Skeletal muscle cell (primary cell): ENCODE measurements around the gene FADS2.

Experiments
- DNase-seq: peaks from one replicate; pipeline ENCODE4 v3.0.0-alpha.2; 2010; ENCODE audit warnings: low read depth
- H3K4me3 ChIP-seq: 2 replicates; pipeline ENCODE4 v1.5.1; 2011; ENCODE audit warnings: low read depth, mild to moderate bottlenecking, control low read depth, low read length, moderate library complexity

The FADS2 gene

GRCh38 chr11:61840371-61840770, 12.3 kb downstream of the FADS2 start:
- no peak for DNase-seq
- H3K4me3 ChIP-seq, result no peak overlapping the region

DNA sequence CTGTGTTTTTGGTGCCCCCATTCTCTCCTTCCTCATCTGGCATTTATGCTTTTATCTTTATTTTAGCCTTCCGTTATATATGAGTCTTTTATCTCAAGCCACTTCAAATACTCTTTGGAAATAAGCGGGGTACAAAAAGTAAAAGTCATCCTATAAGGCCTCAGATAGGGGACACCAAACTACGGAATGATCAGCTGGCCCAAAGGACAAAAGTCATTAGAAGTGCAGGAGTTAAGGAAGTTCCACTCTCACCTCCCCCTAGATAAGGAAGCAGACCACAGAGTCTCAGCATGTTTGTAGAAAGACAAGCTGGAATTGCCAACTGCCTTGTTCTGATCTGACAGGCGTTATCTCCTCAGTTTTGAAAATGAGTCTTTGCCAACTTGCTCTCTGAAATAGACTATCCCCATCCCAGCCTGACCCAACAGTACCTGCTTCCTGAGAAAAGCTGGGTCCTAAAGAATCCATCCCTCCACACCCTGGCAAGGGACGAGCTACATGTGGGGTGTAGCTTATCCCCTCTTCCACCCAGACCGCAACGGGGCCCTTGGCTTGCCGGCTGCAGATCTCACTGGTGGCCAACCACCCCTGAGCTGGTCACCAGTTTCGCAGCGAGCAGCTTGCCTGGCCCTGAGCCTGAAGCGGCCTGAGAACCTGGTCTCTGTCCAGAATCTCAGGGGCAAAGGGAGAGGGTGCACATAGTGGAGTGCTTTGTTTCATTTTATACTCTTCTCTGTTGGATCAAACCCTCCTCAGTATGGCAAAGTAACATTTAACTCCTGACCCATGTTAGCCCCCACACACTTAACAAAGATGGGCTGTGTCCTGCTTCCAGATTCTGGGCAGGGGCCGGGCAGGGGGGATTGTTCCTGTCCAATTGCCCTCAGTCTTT, 13.8 kb downstream of the FADS2 start:
- DNase-seq, result no peak
- H3K4me3 ChIP-seq, result no peak overlapping the region

GRCh38 chr11:61842528-61842820, 14.4 kb downstream of the FADS2 start:
- no peak overlapping the region for H3K4me3 ChIP-seq
- DNase-seq, result no peak

GRCh38 chr11:61844909-61845565, 16.9 kb downstream of the FADS2 start:
- H3K4me3 ChIP-seq, result no peak overlapping the region
- no peak for DNase-seq

DNA sequence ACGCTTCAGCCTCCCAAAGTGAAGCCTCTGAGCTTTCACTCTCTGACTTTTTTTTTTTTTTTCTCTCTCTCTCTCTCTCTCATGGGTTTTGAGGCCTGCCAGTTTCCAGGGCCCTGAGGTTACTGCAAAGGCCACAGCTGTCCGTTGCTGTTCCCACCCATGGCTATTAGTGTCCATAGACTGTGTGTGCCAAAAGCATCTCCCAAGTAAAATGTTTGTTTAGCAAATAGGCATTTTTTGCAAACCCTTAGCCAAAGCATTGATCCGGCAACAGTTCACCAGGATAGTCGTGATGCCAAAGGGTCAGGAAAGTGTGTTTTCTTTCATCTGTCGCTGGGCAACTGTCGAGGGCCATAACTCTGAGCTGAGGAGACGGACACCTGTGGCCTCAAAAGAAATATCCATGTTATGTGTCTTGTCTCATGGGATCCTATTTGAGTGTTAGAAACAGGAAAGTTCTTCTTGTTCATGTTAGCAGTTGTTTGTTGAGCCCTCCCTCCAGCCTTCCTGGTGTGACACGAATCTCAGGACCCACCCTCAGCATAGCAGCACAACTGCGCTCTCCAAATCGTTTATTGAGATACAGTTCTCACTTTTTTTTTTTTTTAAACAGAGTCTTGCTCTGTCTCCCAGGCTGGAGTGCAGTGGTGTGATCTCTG, 18.4 kb downstream of the FADS2 start:
- DNase-seq, result no peak

GRCh38 chr11:61847914-61848581, 19.9 kb downstream of the FADS2 start:
- DNase-seq, result no peak
- H3K4me3 ChIP-seq, result no peak overlapping the region

More for the DNA sequence above, 18.4 kb downstream of the FADS2 start:
- no peak overlapping the region for H3K4me3 ChIP-seq

DNA sequence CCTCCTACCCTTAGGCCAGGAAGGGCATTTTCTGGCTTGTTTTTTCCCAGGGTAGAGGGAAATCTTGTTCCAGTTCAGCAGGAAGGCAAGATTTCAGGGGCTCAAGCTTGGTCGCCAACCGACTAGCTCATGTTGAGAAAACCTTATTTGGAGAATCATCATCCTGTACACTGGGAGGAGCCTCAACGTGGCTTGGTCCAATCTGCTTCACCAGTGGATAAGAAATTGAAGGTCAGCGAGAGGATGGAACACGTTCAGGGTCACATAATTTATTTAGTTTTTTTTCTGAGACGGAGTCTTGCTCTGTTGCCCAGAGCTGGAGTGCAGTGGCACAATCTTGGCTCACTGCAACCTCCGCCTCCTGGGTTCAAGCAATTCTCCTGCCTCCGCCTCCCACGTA, 20.5 kb downstream of the FADS2 start:
- DNase-seq, result no peak

DNA sequence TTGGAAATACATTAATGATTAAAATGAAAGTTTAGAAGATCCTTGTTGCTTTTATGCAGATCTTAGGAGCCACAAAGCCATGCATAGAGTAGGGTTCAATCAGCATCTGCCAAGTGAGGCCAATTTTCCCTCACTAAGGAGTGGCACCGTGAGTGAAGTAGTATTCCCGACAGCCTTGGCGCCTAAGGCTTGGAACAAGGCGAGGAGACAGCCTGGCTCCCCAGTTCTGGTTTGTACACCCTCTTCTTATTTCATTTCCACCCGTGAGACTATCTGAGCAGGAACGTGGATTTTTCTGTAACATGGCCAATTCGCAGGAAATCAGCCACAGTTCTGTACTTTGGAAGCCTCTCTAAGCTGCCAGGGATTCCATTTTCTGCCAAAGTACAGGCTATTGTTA, 22.6 kb downstream of the FADS2 start:
- no peak for DNase-seq
- H3K4me3 ChIP-seq, result no peak overlapping the region

More for the DNA sequence above, 20.5 kb downstream of the FADS2 start:
- no peak overlapping the region for H3K4me3 ChIP-seq

DNA sequence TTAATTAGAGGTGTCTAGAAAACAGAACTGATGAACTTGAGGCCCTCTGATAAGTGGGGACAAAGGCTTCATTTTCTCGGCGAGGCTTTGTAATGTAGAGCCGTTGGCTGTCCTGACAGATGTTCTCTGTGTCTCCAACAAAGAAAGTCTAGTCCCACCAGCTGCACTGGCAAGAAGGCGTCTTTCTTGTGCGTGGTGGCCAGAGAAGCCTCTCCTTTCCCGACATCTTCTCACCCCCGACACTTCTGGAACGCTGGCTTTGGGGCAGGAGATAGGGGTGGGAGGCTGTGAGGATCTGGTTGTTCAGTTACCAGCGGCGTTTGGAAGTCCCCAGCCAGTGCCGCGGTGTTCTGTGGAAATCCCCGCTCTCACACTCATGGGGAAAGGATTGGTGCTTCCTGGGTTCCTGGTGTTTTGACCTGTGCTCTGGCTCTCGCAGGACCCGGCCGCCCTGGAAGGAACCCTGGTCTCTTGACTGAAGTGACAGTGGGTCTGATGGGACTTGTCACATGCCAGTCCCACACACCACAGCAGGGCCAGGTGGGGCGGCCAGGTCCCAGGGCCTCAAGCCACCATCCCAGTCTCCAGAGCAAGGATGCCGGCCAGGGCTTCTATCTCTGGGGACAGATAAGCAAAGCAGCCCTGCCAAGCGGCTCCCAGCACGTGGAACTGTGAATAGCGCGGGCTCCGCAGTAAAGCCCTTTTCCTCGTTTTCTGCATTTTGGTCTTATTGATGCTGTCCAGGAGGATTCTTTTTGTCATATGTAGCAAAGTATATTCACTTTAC, 23.2 kb downstream of the FADS2 start:
- no peak overlapping the region for H3K4me3 ChIP-seq
- no peak for DNase-seq

- H3K4me3 ChIP-seq, result no peak overlapping the region
- no peak for DNase-seq
Observed at GRCh38 chr11:61851900-61852295, 23.8 kb downstream of the FADS2 start.

DNA sequence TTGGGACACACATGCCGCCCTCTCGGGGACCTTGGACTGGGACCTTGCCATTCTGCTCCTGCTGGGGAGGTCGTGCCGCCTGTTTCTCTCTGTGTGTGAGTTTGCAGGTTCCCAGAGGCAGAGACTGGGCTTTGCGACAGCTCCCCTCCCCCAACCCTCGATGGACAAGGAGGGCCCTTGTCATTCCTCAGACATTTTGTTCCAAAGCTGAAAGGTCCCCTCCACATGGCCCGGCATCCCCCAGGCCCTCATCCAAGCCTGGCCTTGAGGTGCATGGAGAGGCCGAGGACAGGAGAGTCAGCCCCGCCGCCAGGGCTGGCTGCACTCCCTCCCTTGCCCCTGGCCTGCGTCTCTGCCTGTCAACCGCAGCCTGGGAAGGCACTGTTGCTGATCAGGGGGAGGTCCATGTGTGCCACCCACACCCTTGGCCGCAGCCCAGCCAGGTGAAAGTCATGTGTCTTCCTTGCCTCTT, 25.6 kb downstream of the FADS2 start:
- no peak for DNase-seq
- no peak overlapping the region for H3K4me3 ChIP-seq

GRCh38 chr11:61854206-61854895, 26.3 kb downstream of the FADS2 start:
- no peak overlapping the region for H3K4me3 ChIP-seq
- no peak for DNase-seq

GRCh38 chr11:61854966-61855714, 27.0 kb downstream of the FADS2 start:
- no peak overlapping the region for H3K4me3 ChIP-seq
- no peak for DNase-seq

DNA sequence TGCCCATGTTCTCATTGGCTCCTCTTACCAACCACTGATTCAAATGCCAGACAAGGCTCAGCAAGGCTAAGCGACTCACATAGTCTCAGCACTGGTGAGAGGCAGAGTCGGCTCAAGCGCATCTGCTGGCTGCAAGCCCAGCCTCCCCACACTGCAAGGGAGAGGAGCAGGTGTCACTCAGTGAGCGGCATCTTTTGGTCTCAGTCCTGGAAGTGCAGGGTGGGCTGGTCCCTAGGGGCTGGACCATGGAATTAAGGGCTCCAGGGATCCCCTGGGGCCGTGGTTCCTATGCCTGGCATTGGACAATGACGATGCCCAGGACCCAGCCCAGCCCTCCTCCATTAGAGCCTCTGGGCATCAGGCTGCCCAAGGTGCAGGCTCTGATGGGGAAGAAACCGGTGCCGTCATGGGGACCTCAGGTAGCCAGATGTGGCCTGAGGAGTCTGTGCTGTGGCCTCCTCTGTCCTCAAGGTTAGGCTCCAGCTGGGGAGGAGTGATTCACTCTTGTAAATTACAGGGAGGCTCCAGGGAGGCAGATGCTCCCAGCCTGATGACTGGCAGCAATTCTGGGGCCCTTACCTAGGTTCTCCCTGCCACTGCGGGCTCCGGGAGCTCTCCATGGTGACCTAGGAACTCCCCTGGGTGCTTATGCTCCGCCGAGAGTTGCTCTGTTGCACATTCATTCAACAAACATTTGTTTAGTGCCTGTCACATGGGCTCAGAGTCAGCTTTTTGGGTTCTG, 28.0 kb downstream of the FADS2 start:
- H3K4me3 ChIP-seq, result no peak overlapping the region
- no peak for DNase-seq

DNA sequence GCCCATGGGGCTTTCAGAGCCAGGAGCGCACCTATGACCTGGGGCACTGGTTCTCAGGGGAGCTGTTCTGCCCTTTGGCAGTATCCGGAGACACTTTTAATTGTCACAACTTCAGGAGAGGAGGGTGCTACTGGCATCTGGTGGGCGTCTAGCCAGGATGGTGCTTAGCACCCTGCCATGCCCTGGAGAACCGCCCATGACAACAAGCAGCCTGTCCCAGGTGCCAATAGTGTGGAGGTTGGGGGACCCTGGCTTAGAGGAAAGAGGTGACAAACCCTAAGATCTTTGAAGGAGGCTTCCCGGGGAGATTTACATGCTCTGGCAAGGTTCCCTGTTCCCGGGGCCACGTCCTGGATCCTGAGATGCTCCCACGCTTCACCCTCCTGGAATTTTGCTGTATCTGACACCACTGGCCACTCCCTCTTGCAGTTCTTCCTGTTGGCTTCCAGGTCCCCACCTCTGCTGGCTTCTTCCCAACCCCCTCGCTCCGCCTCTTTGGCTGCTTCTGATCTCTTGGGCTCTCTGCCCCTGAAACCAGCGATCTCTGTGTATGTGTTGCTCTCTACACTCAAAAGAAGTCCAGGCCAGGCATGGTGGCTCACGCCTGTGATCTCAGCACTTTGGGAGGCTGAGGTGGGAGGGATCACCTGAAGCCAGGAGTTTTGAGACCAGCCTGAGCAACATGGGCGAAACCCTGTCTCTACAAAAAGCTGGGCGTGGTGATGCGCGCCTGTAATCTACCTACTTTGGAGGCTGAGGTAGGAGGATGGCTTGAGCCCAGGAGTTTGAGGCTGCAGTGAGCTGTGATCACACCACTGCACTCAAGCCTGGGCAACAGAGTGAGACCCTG, 32.2 kb downstream of the FADS2 start:
- DNase-seq, result peak; percentile 13
- H3K4me3 ChIP-seq, result no peak overlapping the region

- no peak for DNase-seq
- no peak overlapping the region for H3K4me3 ChIP-seq
Observed at GRCh38 chr11:61861634-61862033, 33.5 kb downstream of the FADS2 start.
